ENCODE data around the gene EYS.

The EYS gene

DNA sequence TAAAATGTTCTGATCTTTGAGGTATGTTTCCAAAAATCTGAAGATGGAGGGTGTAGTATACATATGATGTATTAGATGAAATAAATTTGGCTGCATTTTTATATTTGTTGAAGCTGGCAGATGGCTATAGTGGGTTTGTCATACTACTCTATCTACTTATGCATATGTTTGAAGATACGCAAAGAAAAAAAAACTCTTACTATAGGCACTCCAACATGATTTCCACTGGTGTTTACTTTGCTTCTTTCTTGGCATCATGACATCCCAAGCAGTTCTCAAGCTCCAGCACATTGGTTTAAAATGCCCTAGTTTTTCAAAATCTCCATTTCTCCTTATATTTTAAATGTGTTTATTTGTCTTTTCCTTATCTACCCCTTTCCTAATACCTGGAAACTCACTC is 1359.6 kb downstream of the EYS start:
- no peak overlapping the region for H3K9ac ChIP-seq
- TF ChIP-seq, protein P1, sequence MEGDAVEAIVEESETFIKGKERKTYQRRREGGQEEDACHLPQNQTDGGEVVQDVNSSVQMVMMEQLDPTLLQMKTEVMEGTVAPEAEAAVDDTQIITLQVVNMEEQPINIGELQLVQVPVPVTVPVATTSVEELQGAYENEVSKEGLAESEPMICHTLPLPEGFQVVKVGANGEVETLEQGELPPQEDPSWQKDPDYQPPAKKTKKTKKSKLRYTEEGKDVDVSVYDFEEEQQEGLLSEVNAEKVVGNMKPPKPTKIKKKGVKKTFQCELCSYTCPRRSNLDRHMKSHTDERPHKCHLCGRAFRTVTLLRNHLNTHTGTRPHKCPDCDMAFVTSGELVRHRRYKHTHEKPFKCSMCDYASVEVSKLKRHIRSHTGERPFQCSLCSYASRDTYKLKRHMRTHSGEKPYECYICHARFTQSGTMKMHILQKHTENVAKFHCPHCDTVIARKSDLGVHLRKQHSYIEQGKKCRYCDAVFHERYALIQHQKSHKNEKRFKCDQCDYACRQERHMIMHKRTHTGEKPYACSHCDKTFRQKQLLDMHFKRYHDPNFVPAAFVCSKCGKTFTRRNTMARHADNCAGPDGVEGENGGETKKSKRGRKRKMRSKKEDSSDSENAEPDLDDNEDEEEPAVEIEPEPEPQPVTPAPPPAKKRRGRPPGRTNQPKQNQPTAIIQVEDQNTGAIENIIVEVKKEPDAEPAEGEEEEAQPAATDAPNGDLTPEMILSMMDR (IDR thresholded peaks at IDR 0.05) = no peak
- H3K36me3 ChIP-seq (ENCODE audit: control insufficient read depth, insufficient read depth, low read length) = no peaks in the 10 kb centered on the region
- no peak overlapping the region for H2AFZ ChIP-seq
- no peak overlapping the region for H3K4me3 ChIP-seq (ENCODE audit: low read depth, low read length)
- H3K4me1 ChIP-seq = no peaks in the 10 kb centered on the region
- H3K27me3 ChIP-seq (ENCODE audit: control insufficient read depth, insufficient read depth, low read length) = no peaks in the 10 kb centered on the region
- H3K4me2 ChIP-seq (ENCODE audit: low read length) = no peak overlapping the region
- no peak overlapping the region for H3K27ac ChIP-seq
- no peaks in the 10 kb centered on the region for H3K9me3 ChIP-seq (ENCODE audit: control insufficient read depth, low read length)
- no peaks in the 10 kb centered on the region for H3K79me2 ChIP-seq

DNA sequence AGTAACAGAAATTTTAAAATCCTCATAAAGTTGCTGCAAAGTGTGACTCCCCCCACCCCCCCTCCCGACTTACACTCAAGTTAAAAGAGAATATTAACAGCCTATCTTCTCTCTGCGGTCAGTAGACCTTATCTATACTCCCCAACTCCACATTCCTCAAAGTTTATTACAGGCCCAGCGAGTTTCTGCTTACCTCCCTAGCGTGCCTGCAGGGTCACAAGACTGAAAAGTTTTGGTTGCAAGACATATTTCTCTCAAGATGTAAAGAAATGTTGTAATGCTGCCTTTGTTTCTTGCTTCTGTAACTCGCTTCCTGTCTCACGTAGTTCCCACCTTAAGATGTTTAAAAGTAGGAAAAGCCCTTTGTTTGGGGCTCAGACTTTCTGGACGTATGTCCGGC is 1371.8 kb downstream of the EYS start:
- Histone ChIP-seq H3K4me2 (ENCODE audit: low read length) (no peak overlapping the region), H3K4me1 (no peaks in the 10 kb centered on the region), H2AFZ (no peak overlapping the region), H3K9me3 (ENCODE audit: control insufficient read depth, low read length) (no peaks in the 10 kb centered on the region), H3K36me3 (ENCODE audit: control insufficient read depth, insufficient read depth, low read length) (no peaks in the 10 kb centered on the region), H3K4me3 (ENCODE audit: low read depth, low read length) (no peak overlapping the region), H3K27ac (no peak overlapping the region), H3K27me3 (ENCODE audit: control insufficient read depth, insufficient read depth, low read length) (no peaks in the 10 kb centered on the region), H3K79me2 (no peaks in the 10 kb centered on the region), H3K9ac (no peak overlapping the region)
- TF ChIP-seq, protein P1 (IDR thresholded peaks at IDR 0.05) = no peak

DNA sequence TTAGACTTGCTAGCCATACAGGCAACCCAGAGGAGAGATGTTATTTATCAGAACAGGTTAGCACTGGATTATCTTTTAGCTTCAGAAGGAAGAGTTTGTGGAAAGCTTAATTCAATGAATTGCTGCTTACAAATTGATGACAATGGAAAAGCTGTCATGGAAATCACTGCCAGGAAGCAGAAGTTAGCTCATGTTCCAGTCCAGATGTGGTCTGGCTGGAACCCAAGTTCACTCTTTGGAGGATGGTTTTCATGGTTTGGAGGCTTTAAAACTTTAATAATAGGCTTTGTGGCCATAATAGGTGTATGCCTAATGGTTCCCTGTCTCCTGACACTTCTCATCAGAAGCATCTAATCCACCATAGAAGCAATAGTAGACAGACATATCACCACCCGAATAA is 1372.4 kb downstream of the EYS start:
- no peak overlapping the region for H3K27ac ChIP-seq
- no peak overlapping the region for H3K9ac ChIP-seq
- no peak overlapping the region for H3K4me2 ChIP-seq (ENCODE audit: low read length)
- no peaks in the 10 kb centered on the region for H3K27me3 ChIP-seq (ENCODE audit: control insufficient read depth, insufficient read depth, low read length)
- H3K4me1 ChIP-seq = no peaks in the 10 kb centered on the region
- H2AFZ ChIP-seq = no peak overlapping the region
- TF ChIP-seq, protein P1 (IDR thresholded peaks at IDR 0.05) = no peak
- H3K9me3 ChIP-seq (ENCODE audit: control insufficient read depth, low read length) = no peaks in the 10 kb centered on the region
- no peak overlapping the region for H3K4me3 ChIP-seq (ENCODE audit: low read depth, low read length)
- no peaks in the 10 kb centered on the region for H3K79me2 ChIP-seq
- no peaks in the 10 kb centered on the region for H3K36me3 ChIP-seq (ENCODE audit: control insufficient read depth, insufficient read depth, low read length)

DNA sequence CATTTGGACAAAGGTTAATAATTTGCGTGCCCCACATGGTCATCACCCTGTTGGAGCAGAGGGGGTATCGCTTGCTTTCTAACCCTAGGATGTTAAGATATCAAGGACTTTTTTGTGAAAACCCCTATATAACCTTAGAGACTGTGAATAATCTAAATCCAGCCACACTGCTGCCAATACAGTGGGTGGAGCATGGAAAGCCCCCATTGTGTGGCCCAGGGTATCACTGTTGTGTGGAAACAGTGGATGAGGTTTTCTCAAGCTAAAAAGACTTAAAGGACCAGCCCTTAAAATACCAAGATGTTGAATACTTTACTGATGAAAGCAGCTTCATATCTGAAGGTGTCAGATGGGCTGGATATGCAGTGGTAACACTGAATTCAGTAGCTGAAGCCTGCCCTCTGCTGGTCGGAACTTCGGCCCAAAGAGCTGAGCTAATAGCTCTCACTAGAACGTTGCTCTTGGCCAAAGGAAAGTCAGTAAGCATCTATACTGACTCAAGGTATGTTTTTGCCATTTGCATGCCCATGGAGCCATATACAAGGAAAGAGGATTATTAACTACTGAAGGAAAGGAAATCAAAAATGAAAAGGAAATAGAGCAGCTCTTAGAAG is 1376.2 kb downstream of the EYS start:
- Histone ChIP-seq H2AFZ (no peak overlapping the region), H3K27ac (no peak overlapping the region), H3K36me3 (ENCODE audit: control insufficient read depth, insufficient read depth, low read length) (no peaks in the 10 kb centered on the region), H3K9me3 (ENCODE audit: control insufficient read depth, low read length) (no peaks in the 10 kb centered on the region), H3K4me3 (ENCODE audit: low read depth, low read length) (no peak overlapping the region), H3K9ac (no peak overlapping the region), H3K79me2 (no peaks in the 10 kb centered on the region), H3K4me1 (no peaks in the 10 kb centered on the region), H3K4me2 (ENCODE audit: low read length) (no peak overlapping the region), H3K27me3 (ENCODE audit: control insufficient read depth, insufficient read depth, low read length) (no peaks in the 10 kb centered on the region)
- TF ChIP-seq, protein P1 (IDR thresholded peaks at IDR 0.05) = no peak

DNA sequence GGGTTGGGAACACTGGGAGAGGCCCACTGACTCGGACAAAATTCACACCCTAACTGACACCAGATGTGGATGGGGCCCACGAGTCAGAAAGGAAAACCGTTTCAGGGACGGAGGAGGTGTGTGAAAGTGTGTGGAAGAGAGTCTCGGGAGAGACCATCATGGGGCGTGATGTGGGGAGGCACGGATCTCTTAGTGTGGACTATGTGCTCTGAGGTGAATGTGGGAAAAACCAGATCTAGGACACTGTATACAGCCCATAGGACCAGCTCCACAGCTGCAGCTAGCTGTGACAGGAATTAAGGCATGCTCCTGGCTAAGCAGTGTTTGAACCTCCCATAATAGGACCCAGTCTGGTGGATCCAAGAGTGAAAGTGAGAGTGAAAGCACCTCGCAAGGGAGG is 1380.1 kb downstream of the EYS start:
- Histone ChIP-seq H3K9me3 (ENCODE audit: control insufficient read depth, low read length) (no peaks in the 10 kb centered on the region), H3K79me2 (no peaks in the 10 kb centered on the region), H3K27ac (no peak overlapping the region), H2AFZ (no peak overlapping the region), H3K36me3 (ENCODE audit: control insufficient read depth, insufficient read depth, low read length) (no peaks in the 10 kb centered on the region), H3K4me2 (ENCODE audit: low read length) (no peak overlapping the region), H3K4me1 (no peaks in the 10 kb centered on the region), H3K9ac (no peak overlapping the region), H3K4me3 (ENCODE audit: low read depth, low read length) (no peak overlapping the region), H3K27me3 (ENCODE audit: control insufficient read depth, insufficient read depth, low read length) (no peaks in the 10 kb centered on the region)
- TF ChIP-seq, protein P1 (IDR thresholded peaks at IDR 0.05) = no peak

Measured in parathyroid adenoma (tissue), 2 donors.